NOMO-1 treated with dmso at 0.1 percent for 144 hours (cell line): ENCODE data around the gene MELTF.
A peak's percentile ranks its signal among the peaks of the same experiment; 100 is the strongest.
"Not testable (repeated sequence)": the region's sequence is repeated elsewhere in the genome, so short reads cannot be mapped to it uniquely, and the experiment has no call there.

ENCODE experiments used
- DNase-seq: peaks from one replicate; lab custom pipeline; 2025; ENCODE audit not compliant: unreplicated experiment; lab: John Stamatoyannopoulos, UW

MELTF gene

DNA sequence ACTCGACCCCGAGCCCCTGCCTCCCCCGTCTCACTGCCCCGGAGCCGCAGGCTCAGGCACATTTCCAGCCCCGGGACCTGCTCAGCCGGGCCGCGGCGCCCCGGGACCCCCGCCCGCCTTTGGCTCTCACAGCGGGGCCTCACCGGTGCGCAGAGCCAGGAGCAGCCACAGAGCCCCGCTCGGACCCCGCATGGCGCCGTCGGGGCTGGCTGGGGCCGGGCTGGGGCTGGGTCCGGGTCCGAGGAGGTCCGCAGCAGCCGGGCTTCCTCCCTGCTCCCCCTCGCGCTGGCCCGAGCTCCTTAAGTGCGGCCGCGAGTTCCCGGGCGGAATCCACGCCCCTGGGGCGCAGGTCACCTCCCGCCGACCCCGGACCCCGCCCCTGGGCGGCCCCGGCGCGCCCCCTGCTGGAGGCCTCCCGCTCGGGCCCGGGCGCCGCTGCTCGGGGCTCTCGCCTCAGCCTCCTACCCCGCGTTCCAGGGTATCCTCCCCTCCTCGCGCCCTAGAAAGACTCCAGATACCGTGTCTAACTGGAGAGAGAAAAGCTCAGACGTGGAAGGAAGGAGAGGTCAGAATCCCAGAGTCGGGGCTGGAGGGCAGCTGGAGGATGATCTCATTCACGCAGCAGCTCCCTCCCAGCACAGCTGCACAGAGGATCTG, at the start of gene MELTF:
Gene MELTF, minus strand, starts transcription at position 307 of the 657 bp plus-strand sequence. Its CDS starts 115 bp downstream, at position 192.
- DNase-seq, result peak; percentile 56

GRCh38 chr3:197076415-197076814, 46.8 kb upstream of the MELTF start:
- DNase-seq, result no peak

GRCh38 chr3:197068077-197068476, 38.5 kb upstream of the MELTF start:
- DNase-seq, result peak; percentile 5

DNA sequence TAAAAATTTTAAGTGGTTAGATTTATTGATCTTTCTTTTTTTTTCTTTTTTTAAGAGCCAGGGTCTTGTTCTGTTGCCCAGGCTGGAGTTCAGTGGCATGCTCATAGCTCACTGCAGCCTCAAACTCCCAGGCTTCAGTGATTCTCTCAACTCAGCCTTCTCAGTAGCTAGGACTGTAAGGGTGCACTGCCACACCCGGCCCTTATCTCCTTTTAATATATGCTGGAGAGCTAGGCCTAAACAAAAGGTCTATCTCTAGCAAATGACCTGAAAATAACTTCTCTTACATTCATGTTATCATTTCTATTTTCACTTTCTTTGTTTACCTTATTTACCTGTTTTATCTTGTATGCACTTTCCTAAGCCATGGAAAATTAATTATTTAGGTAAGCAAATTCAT, 35.2 kb upstream of the MELTF start:
- DNase-seq, result no peak

DNA sequence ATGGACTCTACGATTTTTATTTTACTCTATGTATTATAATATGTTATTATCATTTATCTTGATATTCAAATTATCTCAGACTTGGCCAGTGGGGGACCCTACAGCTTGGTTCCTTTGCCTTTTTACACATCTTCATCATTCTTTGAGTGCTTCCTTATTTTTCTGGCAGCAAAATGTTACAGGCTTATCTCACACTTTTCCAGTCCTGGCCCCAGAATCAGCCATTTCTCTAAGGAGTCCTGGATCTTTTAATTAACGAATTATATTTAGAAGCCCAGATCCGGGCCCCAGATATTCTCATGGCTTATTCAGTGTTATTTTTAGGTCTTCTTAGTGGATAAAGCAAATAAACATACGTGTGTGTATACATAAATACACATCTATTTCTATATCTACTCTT, 32.8 kb upstream of the MELTF start:
- no peak for DNase-seq

GRCh38 chr3:197051637-197052036, 22.0 kb upstream of the MELTF start:
- DNase-seq, result not testable (repeated sequence)

- DNase-seq, result no peak
These were observed 20.9 kb upstream of the MELTF start for GRCh38 chr3:197050511-197050910.

GRCh38 chr3:197042539-197042938, 12.9 kb upstream of the MELTF start:
- DNase-seq, result no peak

DNA sequence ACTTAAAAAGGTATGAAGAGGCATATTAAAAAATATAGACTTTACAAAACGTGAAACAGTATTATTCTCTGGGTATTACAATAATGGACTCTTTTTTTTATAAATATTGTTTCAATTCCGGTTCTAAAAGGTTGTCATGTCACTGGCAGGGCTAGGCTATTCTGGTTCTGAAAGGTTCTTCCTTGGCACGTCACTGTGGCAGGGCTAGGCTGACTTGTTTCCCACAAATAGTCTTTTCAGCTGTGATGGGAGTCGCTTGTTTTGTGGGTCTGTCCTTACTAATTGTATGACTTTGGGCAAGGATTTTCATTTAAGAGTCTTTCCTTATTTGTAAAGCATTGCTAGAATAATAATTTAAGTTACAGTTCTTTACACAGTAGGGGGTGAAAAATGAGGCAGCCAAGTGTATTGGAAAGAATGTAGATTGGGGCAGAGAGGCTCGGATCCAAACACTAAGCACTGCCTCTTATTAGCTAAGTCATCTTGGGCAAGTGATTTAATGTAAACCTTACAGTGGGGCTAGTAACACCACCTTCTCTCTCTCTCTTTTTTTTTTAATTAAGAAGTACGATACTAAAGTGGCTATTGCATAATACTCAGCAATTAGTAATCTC, 12.4 kb upstream of the MELTF start:
- DNase-seq, result no peak

- DNase-seq, result no peak
These were observed 11.0 kb upstream of the MELTF start for GRCh38 chr3:197040658-197041057.

DNA sequence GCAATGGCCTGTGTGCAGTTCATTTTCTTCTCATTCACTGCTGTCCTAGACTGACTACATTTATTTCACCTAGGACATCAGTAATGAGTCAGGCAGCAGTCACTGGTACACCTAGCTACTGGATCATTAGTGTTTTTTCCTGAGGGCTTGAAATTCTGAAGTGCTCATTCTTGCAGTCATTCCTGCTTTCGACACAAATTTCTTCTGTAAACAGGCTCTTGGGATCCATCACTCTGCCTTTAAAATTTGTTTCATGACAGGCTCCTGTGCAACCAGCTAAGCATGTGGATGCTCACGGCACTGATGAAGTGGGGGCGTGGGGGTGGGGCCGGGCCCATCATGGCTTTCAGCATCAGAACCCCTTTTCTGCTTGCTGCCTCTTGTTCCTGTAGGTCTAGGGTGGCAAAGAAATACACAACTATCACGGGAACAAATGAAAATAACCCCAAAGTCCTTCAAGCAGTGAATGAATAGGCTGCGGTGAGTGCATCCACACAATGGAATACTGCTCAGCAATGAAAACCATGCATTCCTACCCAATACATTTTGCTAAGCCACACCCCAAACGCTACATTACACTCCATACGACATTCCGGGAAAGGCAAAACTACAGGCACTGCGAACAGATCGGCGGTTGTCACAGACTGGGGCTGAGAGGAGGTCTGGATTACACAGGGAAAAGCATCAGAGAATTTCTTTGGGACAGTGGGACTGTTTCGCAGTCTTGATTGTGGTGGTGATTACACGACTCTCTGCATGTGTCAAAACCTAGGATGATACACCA, 9.3 kb upstream of the MELTF start:
- no peak for DNase-seq

GRCh38 chr3:197035577-197035976, 6.0 kb upstream of the MELTF start:
- no peak for DNase-seq

DNA sequence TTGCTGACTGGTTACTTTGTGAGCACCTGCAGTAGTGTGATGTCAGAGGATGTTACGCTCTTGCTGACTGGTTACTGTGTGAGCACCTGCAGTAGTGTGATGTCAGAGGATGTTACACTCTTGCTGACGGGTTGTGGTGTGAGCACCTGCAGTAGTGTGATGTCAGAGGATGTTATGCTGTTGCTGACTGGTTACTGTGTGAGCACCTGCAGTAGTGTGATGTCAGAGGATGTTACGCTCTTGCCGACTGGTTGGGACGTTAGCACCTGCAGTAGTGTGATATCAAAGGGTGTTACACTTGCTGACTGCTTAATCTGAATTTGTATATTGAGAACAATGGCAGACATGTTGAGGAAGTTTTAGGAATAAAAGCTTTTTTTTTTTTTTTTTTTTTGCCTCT, 5.2 kb upstream of the MELTF start:
- not testable (repeated sequence) for DNase-seq

GRCh38 chr3:197033764-197034163, 4.1 kb upstream of the MELTF start:
- not testable (repeated sequence) for DNase-seq

GRCh38 chr3:197031315-197032285, 2.0 kb upstream of the MELTF start:
- no peak for DNase-seq

GRCh38 chr3:197030379-197031314, 1.0 kb upstream of the MELTF start:
- DNase-seq, result no peak

DNA sequence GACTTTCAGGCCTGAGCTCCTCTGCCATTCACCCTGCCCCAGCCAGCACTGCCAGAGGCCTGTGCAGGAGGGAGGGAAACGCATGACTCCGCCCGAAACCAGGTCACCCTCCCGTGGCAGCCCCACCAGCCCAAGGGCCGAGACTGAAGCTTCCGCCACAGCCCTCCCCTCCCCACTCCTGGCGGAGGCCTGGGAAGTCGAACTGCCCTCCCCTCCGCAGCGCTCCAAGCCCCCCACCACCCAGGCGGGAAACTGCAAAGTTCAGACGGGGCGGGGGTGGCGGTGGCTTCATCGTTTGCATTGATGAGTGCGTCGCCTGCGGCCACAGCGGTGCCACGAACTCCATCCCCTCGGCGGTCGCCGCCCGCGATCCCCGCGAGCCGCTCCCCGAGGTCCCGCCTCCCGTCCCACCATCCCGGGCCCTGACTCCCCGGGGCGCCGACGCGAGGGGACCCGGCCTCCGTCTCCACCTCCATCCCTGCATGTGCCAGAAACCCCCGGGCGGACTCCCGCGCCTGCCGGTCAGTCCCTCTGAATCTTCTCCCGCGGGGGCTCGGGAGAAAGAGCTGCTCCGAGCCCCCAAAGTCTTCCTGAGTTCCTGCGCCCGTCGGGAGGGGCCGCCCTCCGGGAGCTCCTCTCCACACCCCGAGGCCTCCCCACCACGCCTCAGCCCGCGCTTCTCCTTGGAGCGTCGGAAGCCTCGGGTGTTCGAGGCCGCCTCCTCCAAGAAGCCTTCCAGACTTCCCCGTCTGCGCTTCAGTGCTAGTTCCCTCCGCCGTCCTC, 698 bp downstream of the MELTF start:
- no peak for DNase-seq

DNA sequence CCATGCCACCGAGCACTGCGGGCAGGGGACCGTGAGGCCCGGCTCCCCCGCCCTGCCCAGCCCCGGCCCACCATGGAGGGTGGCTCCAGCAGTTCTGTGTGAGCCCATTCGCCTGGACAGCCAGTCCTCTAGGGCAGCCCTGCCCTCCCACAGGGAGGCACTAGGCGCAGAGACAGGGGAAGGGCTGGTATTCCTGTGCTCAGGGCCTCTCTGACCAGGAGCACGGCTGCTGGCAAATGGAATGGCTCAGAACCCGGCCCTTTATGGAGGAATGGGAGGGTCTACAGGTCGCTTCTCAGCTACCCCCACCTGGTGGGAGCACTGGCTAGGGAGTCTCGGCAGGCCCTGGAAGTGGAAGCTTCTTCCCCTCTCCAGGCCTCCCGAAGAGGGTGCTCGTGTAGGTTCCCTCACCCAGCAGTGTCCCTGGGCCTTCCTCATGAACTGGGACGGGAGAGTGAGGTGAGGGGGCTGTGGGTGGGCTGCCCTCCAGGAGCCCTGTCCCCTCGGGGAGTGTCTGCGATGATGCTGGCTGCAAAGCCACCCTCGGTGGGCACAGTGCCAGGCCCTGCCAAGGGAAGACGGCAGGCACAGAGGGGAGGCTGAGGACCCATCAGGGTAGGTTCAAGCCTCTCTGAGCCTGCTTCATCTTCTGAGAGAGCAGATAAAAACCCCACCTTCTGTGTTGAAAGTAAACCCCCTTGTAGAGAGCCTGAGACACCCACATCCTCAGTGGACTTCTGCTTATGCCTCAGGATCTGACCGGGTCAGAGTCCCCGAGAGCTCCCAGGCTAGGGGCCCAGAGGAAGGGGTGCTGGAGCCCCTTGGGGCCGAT, 1.5 kb downstream of the MELTF start:
- DNase-seq, result no peak
